ENCODE measurements around the gene MEGF6.

The MEGF6 gene

DNA sequence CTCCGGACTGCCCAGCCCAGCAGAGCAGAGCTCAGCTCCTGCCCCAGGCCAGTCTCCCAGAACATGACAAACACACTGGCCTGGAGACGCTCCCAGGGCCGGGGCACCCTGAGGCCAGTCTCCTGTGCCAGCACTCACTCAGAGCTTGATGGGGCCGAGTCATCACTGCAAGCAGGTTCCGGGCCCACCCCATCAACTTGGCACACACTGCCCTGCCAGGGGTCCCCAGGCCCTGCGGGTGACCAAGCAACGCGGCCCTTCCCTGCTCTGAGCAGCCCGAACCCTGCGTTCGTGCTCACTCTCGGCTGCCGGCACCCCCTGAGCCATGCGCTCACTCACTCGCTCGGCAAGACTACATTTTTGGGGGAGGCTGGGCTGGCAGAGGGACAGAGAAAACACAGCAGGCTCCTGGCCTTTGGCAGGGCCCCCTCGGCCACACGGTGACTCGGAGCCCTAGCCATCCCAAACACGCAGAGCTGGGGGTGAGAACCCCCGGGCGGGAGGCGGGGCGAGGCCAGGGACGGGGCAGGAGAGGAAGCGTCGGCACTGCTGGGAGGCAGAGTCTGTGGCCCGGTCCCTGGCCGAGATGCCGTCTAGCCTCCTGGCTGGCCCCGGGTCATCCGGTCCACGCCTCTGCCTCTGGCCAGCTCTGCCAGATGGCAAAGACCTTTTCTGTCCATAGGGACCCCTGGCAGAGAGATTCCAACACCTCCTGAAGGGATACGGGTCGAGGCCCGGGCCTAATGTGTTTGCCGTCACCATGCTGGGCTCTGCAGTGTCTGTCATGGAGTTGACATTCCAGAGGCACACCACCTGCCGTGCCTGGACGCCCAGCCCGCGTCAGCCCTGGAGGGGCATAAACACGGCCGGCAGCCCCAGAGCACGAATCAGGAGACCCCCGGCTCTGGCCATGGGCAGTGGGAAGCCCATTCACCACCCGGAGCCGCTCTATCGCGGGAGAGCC, 68.0 kb downstream of the MEGF6 start:
- in situ Hi-C loops (cut with MboI; ENCODE audit: low sequenced_read_pairs): no loop called here

DNA sequence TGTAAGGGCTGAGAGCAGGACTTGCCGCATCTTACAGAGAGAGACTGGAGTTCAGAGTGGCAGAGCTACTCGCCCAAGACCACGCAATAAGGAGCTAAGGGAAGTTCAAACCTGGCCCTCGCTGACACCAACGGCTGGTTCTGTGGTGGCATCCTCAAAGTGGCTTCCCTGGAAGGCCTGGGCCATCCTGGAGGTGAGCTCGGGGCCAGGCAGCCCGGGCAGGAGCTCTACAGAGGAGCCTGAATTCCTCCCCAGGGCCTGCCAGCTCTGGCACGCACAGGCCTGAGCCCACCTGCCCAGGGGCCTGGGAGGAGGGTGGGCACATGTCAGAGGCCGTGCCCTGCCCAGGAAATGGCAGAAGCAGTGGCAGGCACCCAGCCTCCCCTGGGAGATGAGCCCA, 68.6 kb downstream of the MEGF6 start:
- in situ Hi-C loops (cut with MboI; ENCODE audit: low sequenced_read_pairs): no loop called here

DNA sequence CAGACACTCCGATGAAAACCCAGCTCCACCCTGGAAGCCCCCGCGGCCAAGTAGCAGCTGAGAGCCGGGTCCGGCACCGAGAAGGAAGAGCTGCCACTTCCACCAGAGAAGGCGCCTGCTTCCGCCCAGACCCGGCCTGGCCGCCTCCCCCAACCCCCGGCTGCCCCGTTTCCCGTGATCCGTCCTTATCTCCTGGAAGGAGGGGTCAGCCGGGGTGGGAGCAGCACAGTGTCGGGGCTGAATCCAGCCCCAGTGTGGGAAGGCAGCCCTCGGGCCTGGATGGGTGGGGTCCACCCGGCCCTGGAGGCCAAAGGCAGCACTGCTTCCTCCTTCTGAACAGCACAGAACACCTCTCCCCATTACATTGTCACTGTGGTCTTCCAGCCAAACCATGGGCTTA, 69.4 kb downstream of the MEGF6 start:
- in situ Hi-C loops (cut with MboI; ENCODE audit: low sequenced_read_pairs): no loop called here

DNA sequence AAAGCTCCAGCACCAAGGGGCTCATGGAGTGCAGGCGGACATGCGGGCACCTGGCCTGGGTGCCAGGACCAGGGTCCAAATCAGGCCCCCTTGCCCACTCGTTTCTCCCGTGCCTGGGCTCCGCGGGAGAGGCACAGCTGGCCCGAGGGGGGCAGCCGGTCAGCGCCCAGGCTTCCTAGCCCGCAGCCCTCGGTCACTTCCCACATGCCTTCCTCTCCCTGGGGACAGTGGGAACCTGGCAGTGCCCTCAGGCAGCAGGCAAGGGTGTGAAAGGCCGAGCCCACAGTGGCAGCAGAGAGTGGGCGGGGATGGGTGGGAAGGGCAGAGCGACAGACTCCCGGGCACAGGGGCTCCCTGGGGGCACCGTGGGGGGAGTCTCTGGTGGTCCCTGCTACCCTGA, 69.8 kb downstream of the MEGF6 start:
- in situ Hi-C loops (cut with MboI; ENCODE audit: low sequenced_read_pairs): no loop called here

DNA sequence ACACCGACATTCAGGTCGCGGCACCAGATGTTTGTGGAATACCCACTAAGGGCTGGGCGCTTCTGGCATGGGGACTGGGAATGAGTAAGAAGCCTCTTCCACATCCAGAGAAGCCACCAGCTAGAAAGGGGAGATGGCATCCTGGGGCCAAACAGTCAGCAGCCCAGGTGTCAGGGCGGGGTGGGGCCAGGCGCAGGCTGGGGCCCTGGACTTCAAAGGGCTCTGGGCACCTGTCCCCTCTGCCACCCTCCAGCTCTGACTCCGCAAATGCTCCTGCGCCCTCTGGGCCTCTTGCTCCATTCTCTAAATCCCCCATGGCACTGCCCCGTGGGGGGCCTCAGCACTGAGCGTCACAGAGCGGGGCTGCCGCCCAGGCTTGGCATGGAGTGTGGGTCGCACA, 70.4 kb downstream of the MEGF6 start:
- in situ Hi-C loops (cut with MboI; ENCODE audit: low sequenced_read_pairs): no loop called here

DNA sequence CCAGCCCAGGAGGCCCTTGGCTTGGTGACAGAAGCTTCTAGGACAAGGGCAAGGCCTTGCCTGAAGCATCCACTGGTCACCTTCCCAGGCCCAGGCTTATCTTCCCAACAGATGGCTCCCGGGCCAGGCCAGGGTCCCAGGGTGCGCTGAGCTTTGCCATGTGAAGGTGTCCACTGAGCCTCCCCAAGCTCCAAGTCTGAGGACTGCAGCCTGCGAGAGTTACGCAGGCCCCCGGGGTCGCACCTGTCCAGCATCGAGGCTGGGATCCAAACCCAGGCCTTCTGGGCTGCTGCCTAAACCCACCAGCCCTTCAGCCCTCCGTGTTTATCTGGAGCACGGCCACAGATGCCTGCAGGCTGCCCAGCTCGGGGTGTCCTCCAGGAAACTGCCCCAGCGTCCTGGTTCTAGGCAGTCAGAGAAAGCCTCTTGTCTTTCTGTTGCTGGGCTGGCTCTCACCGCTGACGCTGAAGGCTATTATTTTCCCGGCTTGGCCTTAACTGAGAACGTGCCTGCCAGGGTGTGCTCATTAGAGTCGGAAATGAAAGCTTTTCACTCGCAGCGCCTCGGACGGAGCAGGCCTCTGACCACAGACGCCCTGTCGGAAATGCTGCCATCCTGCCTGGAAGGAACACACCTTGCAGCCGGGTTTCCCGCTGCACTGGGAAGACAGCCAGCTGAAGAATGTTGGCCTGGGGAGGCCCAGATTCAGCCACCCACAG, 71.4 kb downstream of the MEGF6 start:
- in situ Hi-C loops (cut with MboI; ENCODE audit: low sequenced_read_pairs): no loop called here

DNA sequence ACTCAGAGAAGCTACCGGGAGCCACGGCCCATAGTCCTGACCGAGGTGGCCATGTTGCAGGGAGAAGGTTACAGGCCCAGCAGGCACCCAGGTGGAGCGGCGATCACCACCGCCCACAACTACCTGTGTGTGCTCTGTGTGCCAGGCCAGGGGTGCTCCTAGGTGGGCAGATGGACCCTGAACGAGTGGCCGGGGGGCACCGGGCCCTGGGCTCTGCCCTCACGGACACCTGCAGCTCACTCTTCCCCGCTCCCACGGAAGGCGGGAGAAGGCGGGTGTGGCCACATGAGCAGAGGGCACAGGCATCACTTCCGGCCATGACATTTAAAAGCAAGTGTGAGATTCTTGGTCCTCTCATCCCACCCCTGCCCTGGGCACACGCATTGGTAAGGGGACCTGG, 73.9 kb downstream of the MEGF6 start:
- in situ Hi-C loops (cut with MboI; ENCODE audit: low sequenced_read_pairs): no loop called here

DNA sequence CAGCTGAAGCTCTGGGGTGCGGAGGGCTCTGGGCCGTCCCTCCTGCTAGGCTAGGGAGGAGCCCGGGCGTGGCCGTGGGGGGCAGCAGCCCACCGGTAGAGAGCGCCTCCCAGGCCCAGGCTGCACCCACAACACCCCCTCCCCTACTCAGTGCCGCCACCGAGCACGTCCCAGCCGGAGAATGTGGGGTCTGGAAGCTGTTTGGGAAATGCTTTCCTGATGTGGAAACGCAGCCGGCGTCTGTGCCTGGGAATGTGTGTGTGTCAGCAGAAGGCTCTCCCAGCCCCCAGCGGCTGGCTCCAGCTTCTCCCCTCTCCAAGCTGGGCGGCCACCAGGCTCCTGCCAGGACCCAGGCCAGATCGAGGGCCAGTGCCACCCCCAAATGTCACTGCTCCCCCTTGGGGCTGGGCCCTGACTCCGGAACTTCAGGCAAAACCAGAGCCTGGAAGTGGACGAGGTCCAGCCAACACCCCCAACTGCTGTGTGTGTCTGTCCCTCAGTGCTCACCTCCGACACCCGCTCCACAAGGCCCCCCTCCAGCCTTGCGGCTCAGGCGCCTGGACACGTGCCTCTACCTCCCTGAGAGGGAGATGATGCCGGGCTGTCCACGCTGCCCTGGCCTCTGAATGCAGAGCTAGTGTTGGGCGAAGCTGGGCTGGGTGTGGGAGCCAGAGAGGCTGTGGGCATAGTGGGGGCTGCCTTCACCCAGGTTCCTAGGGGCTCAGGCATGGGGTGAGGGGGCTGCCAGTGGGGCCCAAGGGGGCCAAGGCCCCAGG, 74.7 kb downstream of the MEGF6 start:
- in situ Hi-C loops (cut with MboI; ENCODE audit: low sequenced_read_pairs): no loop called here

DNA sequence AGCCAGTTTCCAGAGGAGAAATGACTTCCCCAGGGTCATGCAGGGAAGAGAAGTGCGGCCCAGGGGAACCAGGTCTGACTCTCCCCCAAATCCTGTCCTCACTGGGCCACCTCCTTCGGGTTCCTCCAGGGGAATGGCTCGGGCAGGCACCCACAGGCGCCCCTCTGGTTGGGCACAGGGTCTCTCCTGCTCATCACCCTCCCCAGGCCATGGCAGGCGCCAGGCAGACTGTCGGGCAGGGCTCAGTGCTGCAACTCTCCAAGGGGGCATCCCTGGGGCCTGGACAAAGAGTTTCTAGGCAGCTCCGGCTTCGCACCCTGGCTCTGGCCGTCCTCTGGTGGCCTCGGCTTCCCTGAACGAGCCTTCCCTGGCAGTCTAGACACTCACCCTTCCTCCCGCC, 75.6 kb downstream of the MEGF6 start:
- in situ Hi-C loops (cut with MboI; ENCODE audit: low sequenced_read_pairs): no loop called here

DNA sequence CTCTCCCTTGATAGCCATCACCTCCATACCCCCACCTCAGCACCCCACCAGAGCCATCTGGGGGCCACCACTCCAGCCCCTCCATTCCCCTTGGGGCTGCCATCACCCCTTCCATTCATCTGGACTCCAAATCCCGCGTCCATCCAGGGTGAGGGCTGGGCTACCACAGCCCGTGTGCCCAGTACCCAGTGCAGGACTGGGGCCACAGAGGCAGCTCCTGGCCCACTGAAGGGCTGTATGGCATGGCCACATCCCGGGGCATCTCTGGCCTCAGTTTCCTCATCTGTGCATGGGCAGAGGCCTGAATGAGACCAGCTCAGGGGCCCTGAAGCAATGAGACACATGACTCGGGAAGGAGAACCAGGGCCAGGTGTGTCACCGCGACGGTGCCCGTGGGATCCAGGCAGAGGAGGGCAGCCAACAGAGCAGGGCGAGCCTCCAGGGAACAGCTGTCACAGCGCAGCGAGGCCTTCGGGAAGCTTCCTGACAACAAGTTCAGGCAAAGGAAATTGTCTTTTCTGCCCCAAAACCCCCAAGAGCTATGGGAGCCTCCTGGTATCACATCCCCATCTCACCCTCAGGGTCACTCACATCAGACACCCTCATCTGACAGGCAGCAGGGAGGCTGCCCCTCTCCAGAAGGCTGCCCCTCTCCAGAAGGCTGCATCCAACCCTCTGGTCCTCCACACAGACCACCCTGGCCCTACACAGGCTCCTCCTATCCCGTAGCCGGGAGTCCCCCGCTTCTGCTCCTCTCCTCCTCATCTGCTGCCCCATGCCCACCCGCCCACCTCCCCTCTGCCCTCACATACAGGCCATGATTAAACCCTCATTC, 76.3 kb downstream of the MEGF6 start:
- in situ Hi-C loops (cut with MboI; ENCODE audit: low sequenced_read_pairs): no loop called here

DNA sequence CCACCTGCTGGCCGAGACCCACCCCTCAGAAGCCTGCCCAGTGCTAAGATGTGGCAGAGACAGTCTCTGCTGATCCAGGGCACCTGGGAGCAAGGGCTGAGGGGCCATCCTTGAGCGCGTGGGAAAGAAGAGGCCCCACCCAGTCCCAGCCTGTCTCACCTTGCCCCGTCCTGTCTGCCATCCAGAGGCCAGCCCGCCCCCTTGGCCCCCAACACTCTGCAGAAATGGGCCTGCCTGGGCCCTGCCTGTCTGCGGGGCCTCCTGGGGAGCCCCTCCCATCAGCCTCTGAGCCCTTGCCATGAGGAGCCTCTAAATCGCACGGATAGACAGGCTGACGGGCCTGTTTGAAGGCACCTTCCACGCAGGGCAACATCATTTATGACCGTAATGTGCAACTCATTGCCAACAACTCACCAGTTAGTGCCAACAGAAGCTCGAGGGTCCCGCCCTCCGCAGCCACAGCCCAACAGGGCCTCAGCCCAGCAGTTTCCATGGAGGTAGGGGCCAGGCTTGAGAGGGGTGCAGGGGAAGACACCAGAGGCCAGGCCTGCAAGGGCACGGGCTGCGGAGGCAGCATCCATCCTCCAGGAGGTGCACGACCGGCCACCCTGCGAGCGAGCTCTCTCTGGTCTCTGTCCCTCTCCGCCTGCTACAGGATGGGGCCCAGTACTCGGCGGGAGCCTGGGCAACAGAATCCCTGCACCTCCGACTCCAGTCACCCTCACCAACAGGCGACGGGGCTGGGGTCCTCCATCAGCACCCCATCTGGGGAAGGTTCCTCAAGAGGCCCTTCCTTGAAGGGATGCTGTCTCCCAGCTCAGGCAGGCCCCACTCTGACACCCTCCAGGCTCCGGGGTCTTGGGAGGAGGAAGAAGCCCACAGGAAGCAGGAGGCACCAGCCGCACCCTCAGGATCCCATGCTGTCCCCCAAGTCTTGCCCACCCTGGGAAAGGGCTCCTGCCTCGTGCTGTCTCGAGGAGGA, 78.0 kb downstream of the MEGF6 start:
- in situ Hi-C loops (cut with MboI; ENCODE audit: low sequenced_read_pairs): no loop called here

DNA sequence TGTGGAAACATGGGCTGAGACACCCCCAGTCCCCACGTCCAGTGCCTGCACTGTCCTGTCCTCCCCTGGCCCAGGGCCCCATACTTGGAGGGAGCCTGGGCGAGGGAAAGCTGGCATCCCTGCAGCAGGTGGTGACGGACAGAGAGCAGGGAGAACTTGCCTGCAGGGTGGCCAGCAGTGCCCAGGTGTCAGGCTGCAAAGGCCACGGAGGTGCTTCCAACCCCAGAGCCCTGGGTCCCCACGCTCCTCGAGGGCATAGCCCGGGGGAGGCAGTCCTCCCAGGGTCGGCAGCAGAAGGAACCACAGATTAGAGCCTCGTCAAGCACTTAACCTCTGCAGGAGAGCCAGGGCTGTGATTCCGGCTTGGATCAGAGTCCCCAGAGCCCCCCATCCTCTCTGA, 79.4 kb downstream of the MEGF6 start:
- in situ Hi-C loops (cut with MboI; ENCODE audit: low sequenced_read_pairs): no loop called here

DNA sequence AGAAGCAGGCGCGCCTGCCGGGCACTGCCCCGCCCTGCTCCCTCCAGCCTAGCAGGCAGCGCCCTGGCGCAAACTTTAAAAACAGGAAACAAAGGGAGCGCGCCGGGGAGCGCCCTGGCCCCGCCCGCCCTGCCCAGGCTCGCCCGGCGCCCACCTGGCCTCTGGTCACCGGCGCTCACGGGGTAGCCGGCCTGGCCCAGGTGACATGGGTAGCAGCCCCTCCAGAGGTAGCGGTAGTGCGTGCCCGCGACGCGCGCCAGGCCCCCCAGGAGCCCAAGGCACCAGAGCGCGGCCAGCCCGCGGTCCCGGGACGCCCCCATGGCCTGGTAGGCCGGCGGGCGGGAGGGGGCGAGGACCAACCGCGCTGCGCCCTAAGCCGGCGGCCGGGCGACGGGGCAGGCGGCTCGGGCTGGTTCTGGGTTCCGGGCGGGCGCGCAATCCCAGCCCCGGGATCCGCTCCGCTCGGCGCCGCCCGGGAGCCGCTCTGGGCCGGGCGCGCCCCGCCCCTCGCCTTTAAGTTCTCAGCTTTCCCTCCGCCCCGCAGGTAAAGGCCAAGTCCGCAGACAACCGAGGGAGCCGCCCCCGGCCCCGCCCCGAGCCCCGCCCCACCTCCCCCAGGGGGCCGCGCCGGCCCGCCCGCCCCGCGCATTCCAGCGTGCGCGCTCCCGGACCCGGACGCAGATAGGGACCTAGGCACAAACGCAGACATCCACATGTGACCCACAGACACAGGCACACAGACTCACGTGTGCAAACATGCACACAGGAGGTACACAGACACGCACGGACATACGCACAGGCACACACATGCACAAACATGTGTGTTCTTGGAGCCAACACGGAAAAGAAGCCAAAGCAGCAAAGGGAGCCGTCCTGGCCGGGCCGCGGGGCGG, 80.1 kb downstream of the MEGF6 start:
- in situ Hi-C loops (cut with MboI; ENCODE audit: low sequenced_read_pairs): no loop called here

DNA sequence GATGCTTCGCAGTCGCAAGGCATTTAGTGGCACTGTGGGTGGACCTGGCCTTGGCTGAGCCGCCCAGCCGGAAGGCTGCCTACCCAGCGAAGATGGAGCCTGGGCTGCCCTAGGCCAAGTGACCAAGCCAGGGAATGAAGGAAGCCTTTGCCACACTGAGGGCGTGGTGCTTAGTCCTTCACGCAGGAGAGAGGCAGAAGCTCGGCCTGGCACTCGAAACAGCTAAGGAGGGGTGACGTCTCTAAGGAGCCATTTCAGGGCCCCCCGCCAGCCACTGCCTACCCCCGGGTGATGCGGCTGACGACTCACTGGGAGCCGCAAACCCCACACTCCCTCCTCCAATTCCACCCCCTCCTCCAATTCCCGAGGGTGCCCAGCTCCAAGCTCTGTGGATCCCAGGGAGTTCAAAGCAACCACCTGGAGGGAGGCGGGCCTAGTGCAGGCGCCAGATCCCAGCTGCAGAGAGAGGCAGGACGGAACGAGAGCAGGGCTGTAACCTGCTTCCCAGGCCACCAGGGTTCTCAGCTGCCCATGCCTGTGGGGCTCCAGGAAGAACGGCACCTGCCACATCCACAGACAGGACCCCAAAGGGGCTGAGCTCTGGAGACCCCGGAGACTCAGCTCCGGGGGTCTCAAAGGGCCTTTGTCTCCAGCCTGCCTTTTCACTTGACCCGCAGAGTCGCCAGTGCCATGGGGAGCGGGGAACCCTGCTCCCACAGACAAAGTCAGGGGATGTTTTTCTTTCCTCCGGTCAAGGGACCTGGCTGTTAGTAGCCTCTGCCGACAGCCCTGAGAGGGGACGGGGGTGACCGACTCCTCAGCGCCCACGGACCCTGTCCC, 81.0 kb downstream of the MEGF6 start:
- in situ Hi-C loops (cut with MboI; ENCODE audit: low sequenced_read_pairs): no loop called here

DNA sequence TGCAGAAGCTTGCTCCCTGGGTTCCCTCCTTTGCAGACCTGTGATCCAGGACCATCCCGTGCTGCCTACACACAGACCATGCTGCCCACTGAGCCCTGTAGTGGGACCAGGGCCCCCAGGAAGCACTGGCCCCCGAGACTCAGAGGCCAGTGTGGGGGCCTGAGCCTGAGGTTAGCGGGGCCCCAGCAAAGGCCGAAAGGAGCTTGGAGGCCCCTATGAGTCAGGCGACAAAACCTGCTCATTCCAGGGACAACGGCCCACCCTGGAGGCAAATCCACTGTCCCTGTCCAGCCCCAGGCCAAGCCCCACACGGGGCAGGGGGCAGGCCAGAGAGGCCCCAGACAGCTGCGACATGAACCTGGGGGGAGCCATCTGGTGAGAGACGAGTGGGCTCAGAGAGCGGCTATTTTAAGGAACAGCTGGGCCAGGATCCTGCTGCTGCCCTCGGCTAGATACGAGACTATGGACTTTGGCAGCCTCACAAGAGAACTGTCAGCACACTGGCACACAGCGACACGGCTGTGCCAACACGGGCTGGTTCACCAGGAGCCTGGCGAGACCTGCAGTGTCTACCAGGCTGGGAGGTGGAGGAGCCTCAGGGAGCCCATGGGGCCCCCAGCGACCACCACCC, 82.1 kb downstream of the MEGF6 start:
- in situ Hi-C loops (cut with MboI; ENCODE audit: low sequenced_read_pairs): no loop called here

DNA sequence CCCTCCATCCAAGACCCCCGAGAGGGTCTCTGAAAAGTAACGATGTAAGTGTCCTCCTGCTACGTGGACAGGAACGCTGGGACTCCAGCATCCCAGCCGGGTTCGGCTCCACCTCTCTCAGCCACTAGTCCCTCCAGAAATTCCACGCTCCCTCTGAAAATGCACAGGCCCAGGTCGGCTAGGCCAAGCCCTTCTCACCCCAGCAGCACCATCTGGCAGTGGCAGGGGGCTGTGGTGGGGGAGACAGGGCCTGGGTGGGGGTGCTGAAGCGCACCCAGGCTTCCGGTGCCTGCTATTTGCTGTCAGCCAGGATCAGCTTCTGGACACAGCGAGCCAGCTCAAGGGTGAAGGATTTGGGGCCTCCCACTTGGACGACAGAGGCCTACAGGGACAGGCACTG, 83.5 kb downstream of the MEGF6 start:
- in situ Hi-C loops (cut with MboI; ENCODE audit: low sequenced_read_pairs): no loop called here
